ENCODE results near the gene PPP2R2C.

GRCh38 chr4:6381571-6382123 lies 90.8 kb downstream of the PPP2R2C start:
- TF ChIP-seq CTCF (IDR thresholded peaks at IDR 0.05) (no peak), POLR2A (IDR thresholded peaks at IDR 0.05) (no peak)

Data from body of pancreas (tissue), 4 donors.